Naive B cell (primary cell): ENCODE measurements around the gene GCN1. TPM values are rescaled to one million over a fixed set of nuclear protein-coding genes. Genes with fewer than 3 reads are reported as not detected.

Experiments
- ATAC-seq, 2 donors: fragments of 150-1000 bp; cut with Tn5 transposase; 2 replicates each; pipeline ENCODE4 v1.10.0; 2021; ENCODE audit warnings: low read depth in 2 of 2, mild to moderate bottlenecking in 2 of 2, moderate library complexity in 2 of 2
- DNase-seq: peaks from one replicate; pipeline ENCODE4 v3.0.0; 2022
- H3K27ac Mint-ChIP-seq, 6 donors: one replicate each; pipeline ENCODE4 v1.8.0; 2020 to 2022; ENCODE audit warnings: mild to moderate bottlenecking in 6 of 6, mixed read lengths in 6 of 6, moderate library complexity in 5 of 6, inconsistent platforms in 2 of 6
- H3K27me3 Mint-ChIP-seq, 3 donors: one replicate each; pipeline ENCODE4 v1.8.0; 2021 to 2022; ENCODE audit warnings: mixed read lengths in 3 of 3, mild to moderate bottlenecking in 1 of 3
- H3K36me3 Mint-ChIP-seq, 2 donors: one replicate each; pipeline ENCODE4 v1.8.0; 2020 to 2022; ENCODE audit warnings: mixed read lengths in 2 of 2, inconsistent platforms in 1 of 2, mild to moderate bottlenecking in 1 of 2
- H3K4me1 Mint-ChIP-seq, 3 donors: one replicate each; pipeline ENCODE4 v1.8.0; 2020 to 2022; ENCODE audit warnings: mixed read lengths in 3 of 3, inconsistent platforms in 1 of 3, mild to moderate bottlenecking in 1 of 3, moderate library complexity in 1 of 3
- H3K4me3 Mint-ChIP-seq, 8 donors: one replicate each; pipeline ENCODE4 v1.8.0; 2020 to 2022; ENCODE audit warnings: mild to moderate bottlenecking in 8 of 8, mixed read lengths in 8 of 8, moderate library complexity in 8 of 8, inconsistent platforms in 2 of 8
- H3K9me3 Mint-ChIP-seq, 7 donors: one replicate each; pipeline ENCODE4 v1.8.0; 2020 to 2022; ENCODE audit warnings: mixed read lengths in 7 of 7, mild to moderate bottlenecking in 5 of 7, inconsistent platforms in 2 of 7, moderate library complexity in 1 of 7
- polyA plus RNA-seq, 6 donors: library from polyadenylated mRNA; unstranded; fragments of 300-500 nt; fragmentation: Illumina TruSeq; gene quantifications; one replicate each; pipeline ENCODE4 v1.2.3, GENCODE V29; 2021; ENCODE audit warnings: low read depth in 6 of 6

The GCN1 gene
- polyA plus RNA-seq, 6 donors from 2014 or later = 11.1 to 23.9 (median 18.7) TPM

- H3K9me3 Mint-ChIP-seq = no peaks in the 10 kb centered on the region
- ATAC-seq = no peak
- peaks cover 0 to 17% of the 10 kb centered on the region in 2 donors for H3K36me3 Mint-ChIP-seq
- DNase-seq = no peak
- no peak overlapping the region for H3K27ac Mint-ChIP-seq
- no peak overlapping the region for H3K4me3 Mint-ChIP-seq
- H3K4me1 Mint-ChIP-seq = peaks cover 3 to 21% (median 15%) of the 10 kb centered on the region in 3 donors
- H3K27me3 Mint-ChIP-seq = no peaks in the 10 kb centered on the region
These were observed 117.3 kb downstream of the GCN1 start for GRCh38 chr12:120077260-120077659.

Other genes starting within 250 kb of the GCN1 start
- gene BICDL1, start 205.5 kb downstream of the GCN1 start, polyA plus RNA-seq = under 1 TPM in 5 of 6 donors, not detected in 1; 0.12 to 0.40 (median 0.30) TPM
- 10 to 100 TPM in 5 of 6 donors, 1 to 10 TPM in 1; 6.2 to 16.6 (median 14.6) TPM for gene RAB35, start 78.0 kb downstream of the GCN1 start, polyA plus RNA-seq
- gene RPLP0, start 6.4 kb upstream of the GCN1 start, polyA plus RNA-seq = 1,000 to 10,000 TPM; 1,332 to 2,325 (median 1,674) TPM
- 1 to 10 TPM in 5 of 6 donors, under 1 TPM in 1; 0.95 to 6.0 (median 3.7) TPM for gene PXN, start 71.0 kb upstream of the GCN1 start, polyA plus RNA-seq
- 100 to 1,000 TPM in 1 of 6 donors, 10 to 100 TPM in 1, not detected in 4; 82.0 to 107 TPM for gene RNU4-2, start 97.2 kb upstream of the GCN1 start, polyA plus RNA-seq
- gene RNU4-1, start 98.5 kb upstream of the GCN1 start, polyA plus RNA-seq = not detected
- gene SIRT4, start 107.6 kb upstream of the GCN1 start, polyA plus RNA-seq = 1 to 10 TPM; 1.3 to 4.3 (median 1.4) TPM
- not detected for gene PLA2G1B, start 133.1 kb upstream of the GCN1 start, polyA plus RNA-seq
- not detected for gene MSI1, start 174.4 kb upstream of the GCN1 start, polyA plus RNA-seq
- gene COX6A1, start 243.4 kb upstream of the GCN1 start, polyA plus RNA-seq = 1,000 to 10,000 TPM in 1 of 6 donors, 100 to 1,000 TPM in 5; 716 to 1,228 (median 856) TPM